Right lobe of liver (tissue), 6 donors: Measurements from ENCODE around the gene FAM83F. TPM values are rescaled to one million over a fixed set of nuclear protein-coding genes. Genes with fewer than 3 reads are reported as not detected.

Experiments used
- ATAC-seq, 4 donors: fragments of 200-7000 bp; cut with Tn5 transposase; one replicate each; pipeline ENCODE4 v1.9.1; 2020; ENCODE audit warnings: mild to moderate bottlenecking in 4 of 4, moderate library complexity in 4 of 4
- DNase-seq, 3 donors: peaks; one replicate each; pipeline ENCODE4 v3.0.0-alpha.2; 2020
- H3K27ac ChIP-seq, 3 donors: fragments of 200-600 bp; one replicate each; pipeline ENCODE4 v1.8.0; 2022
- H3K27me3 ChIP-seq, 2 donors: fragments of 200-600 bp; one replicate each; pipeline ENCODE4 v1.8.0; 2022
- H3K36me3 ChIP-seq, 4 donors: fragments of 200-600 bp; sonication (generic) in 1 of 4; one replicate each; pipeline versions ENCODE4 v1.5.1 to v1.8.0; 2017 to 2022; ENCODE audit warnings: control low read depth in 1 of 4
- H3K4me1 ChIP-seq, 4 donors: fragments of 200-600 bp; sonication (generic) in 1 of 4; one replicate each; pipeline versions ENCODE4 v1.5.1 to v1.8.0; 2017 to 2022; ENCODE audit warnings: control low read depth in 1 of 4
- H3K4me3 ChIP-seq, 3 donors: fragments of 200-600 bp; one replicate each; pipeline ENCODE4 v1.8.0; 2022
- H3K9me3 ChIP-seq, 4 donors: fragments of 200-600 bp; sonication (generic) in 1 of 4; one replicate each; pipeline versions ENCODE4 v1.5.1 to v1.8.0; 2017 to 2022; ENCODE audit warnings: control low read depth in 1 of 4
- POLR2A ChIP-seq: fragments of 450-650 bp; IDR thresholded peaks from one replicate; pipeline ENCODE4 v1.6.1; 2017; ENCODE audit warnings: antibody characterized with exemption, mild to moderate bottlenecking
- WGBS: methylation state at CpG from one replicate; pipeline ENCODE4 v1.1.6; 2018; ENCODE audit warnings: low coverage, low lambda C conversion rate; ENCODE audit not compliant: insufficient coverage; ENCODE audit errors: missing lambda C conversion rate; 5-methylcytosine and 5-hydroxymethylcytosine counted together
- intact Hi-C, 2 donors: fragments of 100-400 bp; cut with DNase I; formaldehyde crosslinking; loops; one replicate each; pipeline versions ENCODE4 v1.11.2 to v1.14.1; 2022
- total RNA-seq, 6 experiments: library from RNA; depleted of rRNA in 2 of 6; stranded (reverse); fragments of >200 nt in 2 of 6; fragmentation: NEBNext Ultra II Directional in 3 of 6; extraction: Animal tissue kit (Norgen Biotek cat#: 25700) in 3 of 6; gene quantifications; one replicate each; pipeline versions ENCODE4 v1.1.0 to v1.2.4, GENCODE V29; 2016 to 2023
- TF ChIP-seq, protein P1 (sequence below), 4 donors: fragments of 200-600 bp in 3 of 4; fragments of 450-650 bp in 1 of 4; IDR thresholded peaks; one replicate each; pipeline versions ENCODE4 v1.5.1 to v1.8.0; 2016 to 2022; ENCODE audit warnings: antibody characterized with exemption in 4 of 4, mild to moderate bottlenecking in 2 of 4
- donor health status: DM: no; HTN: yes; CAD: no.
- donor health status: DM: no; HTN: no; CAD: no.
- donor health status: DM: no; HTN: no; CAD: no.
- donor health status: DM: no; HTN: yes; CAD: no.
- donor health status: DM: no; HTN: yes; CAD: no.

Gene FAM83F
- total RNA-seq, 6 experiments from 2014 or later = 1.1 to 4.5 (median 1.6) TPM

DNA sequence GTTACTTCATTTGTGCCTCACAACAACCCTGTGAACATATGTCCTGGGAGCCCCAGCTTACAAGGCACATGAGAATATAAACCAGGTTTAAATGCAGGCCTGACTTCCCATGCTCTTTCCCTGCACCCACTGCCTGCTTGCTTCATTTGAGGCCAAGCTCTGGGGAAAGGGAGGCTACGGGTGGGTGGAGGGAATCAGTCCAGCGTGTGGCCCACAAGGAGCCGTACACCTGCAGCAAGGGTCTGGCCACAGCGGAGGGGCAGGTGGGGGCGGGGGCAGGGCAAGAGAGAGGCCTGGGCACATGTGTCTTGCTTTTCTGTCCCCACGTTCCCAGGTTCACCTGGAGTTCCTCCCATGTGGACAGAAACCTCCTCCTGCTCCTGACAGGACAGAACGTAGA, 26.2 kb downstream of the FAM83F start:
- no peaks in the 10 kb centered on the region for H3K36me3 ChIP-seq
- TF ChIP-seq, protein P1, sequence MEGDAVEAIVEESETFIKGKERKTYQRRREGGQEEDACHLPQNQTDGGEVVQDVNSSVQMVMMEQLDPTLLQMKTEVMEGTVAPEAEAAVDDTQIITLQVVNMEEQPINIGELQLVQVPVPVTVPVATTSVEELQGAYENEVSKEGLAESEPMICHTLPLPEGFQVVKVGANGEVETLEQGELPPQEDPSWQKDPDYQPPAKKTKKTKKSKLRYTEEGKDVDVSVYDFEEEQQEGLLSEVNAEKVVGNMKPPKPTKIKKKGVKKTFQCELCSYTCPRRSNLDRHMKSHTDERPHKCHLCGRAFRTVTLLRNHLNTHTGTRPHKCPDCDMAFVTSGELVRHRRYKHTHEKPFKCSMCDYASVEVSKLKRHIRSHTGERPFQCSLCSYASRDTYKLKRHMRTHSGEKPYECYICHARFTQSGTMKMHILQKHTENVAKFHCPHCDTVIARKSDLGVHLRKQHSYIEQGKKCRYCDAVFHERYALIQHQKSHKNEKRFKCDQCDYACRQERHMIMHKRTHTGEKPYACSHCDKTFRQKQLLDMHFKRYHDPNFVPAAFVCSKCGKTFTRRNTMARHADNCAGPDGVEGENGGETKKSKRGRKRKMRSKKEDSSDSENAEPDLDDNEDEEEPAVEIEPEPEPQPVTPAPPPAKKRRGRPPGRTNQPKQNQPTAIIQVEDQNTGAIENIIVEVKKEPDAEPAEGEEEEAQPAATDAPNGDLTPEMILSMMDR (IDR thresholded peaks at IDR 0.05) = no peak
- TF ChIP-seq POLR2A = no peak
- ATAC-seq (no peak), DNase-seq (no peak)
- 57% methylated on average over 3 of the region's 7 CpGs for WGBS
- H3K27me3 ChIP-seq = no peaks in the 10 kb centered on the region
- no peaks in the 10 kb centered on the region for H3K9me3 ChIP-seq
- no peak overlapping the region for H3K4me3 ChIP-seq
- intact Hi-C loops = loop anchor here in 1 of 2 donors (10.0 kb wide), 1 partner anchor 86 kb away; no protein-coding TSS in a partner anchor
- H3K27ac ChIP-seq = no peak overlapping the region
- H3K4me1 ChIP-seq = no peaks in the 10 kb centered on the region

DNA sequence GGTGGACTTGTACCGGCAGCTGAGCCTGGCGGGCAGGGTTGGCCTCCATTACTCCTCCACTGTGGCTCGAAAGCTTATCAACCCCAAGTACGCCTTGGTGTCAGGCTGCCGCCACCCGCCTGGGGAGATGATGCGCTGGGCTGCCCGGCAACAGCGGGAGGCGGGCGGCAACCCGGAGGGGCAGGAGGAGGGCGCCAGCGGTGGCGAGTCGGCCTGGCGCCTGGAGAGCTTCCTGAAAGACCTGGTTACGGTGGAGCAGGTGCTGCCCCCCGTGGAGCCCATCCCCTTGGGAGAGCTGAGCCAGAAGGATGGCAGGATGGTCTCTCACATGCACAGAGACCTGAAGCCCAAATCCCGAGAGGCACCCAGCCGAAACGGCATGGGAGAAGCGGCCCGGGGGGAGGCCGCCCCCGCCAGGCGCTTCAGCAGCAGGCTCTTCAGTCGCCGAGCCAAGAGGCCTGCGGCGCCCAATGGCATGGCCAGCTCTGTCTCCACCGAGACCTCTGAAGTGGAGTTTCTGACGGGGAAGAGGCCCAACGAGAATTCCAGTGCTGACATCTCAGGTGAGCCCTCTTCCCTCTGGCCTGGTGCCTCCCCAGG, 26.7 kb downstream of the FAM83F start:
- H3K36me3 ChIP-seq = no peaks in the 10 kb centered on the region
- no peak for DNase-seq
- no peak for TF ChIP-seq POLR2A
- TF ChIP-seq, protein P1 (IDR thresholded peaks at IDR 0.05) = no peak
- H3K9me3 ChIP-seq = no peaks in the 10 kb centered on the region
- ATAC-seq = no peak
- H3K4me3 ChIP-seq = no peak overlapping the region
- H3K27me3 ChIP-seq = no peaks in the 10 kb centered on the region
- 94% methylated on average over 6 of the region's 34 CpGs for WGBS
- H3K4me1 ChIP-seq = no peaks in the 10 kb centered on the region
- no peak overlapping the region for H3K27ac ChIP-seq
- intact Hi-C loops = loop anchor here in 1 of 2 donors (10.0 kb wide), 1 partner anchor 87 kb away; no protein-coding TSS in a partner anchor

DNA sequence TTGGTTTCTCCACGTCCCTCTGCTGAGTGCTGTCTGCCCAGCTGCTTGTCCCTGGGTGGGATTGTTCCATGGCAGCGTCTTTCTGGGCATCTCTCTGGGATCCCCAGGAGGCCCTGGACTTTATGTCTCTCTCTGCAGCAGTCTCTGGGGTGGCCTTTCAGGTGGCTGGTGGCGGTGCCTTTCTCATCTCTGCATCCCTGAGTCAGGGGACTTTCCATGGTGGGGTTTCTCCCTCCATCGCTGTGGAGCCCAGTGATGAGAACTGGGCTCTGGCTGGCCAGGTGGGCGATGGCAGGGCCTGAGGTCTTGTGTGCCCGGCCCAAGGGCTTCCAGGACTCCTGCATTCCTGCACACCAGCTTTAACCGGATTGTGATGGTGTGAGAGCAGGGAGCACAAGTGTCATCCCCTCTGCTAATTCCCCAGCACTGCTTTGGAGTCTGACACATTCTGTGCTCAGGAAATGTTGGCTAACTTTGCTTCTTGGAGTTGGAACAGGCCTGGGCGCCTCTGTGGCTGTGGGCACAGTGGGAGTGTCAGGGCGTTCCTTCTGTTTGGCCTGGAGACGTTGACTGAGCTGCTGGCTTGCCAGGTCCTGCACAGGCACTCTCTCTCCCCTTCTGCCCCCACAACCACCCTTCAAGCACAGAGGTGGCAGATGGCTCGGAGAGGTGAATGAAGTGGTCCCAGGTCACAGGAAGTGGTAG, 27.9 kb downstream of the FAM83F start:
- no peak for DNase-seq
- H3K4me3 ChIP-seq = no peak overlapping the region
- H3K4me1 ChIP-seq = no peaks in the 10 kb centered on the region
- TF ChIP-seq POLR2A = no peak
- TF ChIP-seq, protein P1 (IDR thresholded peaks at IDR 0.05) = no peak
- H3K9me3 ChIP-seq = no peaks in the 10 kb centered on the region
- no peak overlapping the region for H3K27ac ChIP-seq
- no peak for ATAC-seq
- no peaks in the 10 kb centered on the region for H3K27me3 ChIP-seq
- intact Hi-C loops = loop anchor here in 1 of 2 donors (10.0 kb wide), 1 partner anchor 88 kb away; no protein-coding TSS in a partner anchor
- H3K36me3 ChIP-seq = no peaks in the 10 kb centered on the region
- WGBS = 66% methylated on average over 4 of the region's 11 CpGs

DNA sequence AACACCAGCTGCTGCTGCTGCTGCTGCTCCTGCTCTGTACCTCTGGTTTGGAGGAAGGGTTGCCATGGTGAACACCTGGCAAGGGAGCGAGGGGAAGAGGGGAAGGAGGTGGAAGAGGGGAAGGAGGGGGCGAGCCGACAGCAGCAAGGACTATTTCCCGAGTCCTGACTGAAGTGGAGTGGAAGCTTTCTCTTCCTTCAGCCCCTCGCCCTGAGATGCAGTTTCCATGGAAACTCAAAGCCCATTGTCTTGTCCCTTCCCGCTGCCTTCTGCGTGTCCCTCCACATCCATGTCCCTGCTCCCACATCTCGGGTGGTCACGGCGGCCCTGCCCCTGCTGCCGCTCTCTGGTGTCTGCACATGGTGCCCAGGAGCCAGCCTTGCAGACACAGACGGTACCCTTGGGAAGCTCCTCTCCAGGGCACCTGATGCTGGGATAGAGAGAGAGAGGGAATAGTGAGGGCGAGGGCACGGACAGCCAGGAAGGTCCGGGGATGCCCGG, 28.6 kb downstream of the FAM83F start:
- Histone ChIP-seq H3K27me3 (no peaks in the 10 kb centered on the region), H3K4me3 (no peak overlapping the region), H3K27ac (no peak overlapping the region), H3K36me3 (no peaks in the 10 kb centered on the region), H3K9me3 (no peaks in the 10 kb centered on the region), H3K4me1 (no peaks in the 10 kb centered on the region)
- no peak for DNase-seq
- no peak for ATAC-seq
- TF ChIP-seq, protein P1 (IDR thresholded peaks at IDR 0.05) = no peak
- TF ChIP-seq POLR2A = no peak
- intact Hi-C loops = loop anchor here in 1 of 2 donors (10.0 kb wide), 1 partner anchor 89 kb away; no protein-coding TSS in a partner anchor
- WGBS = 78% methylated on average over 10 of the region's 16 CpGs
